K562 (cell line): ENCODE data around the gene CYP2A6. TPM values are rescaled to one million over a fixed set of nuclear protein-coding genes. Genes with fewer than 3 reads are reported as not detected.

Source experiments
- ATF7 ChIP-seq: fragments of 450-650 bp; IDR thresholded peaks from 2 replicates; pipeline ENCODE4 v1.7.1; 2014; ENCODE audit warnings: mild to moderate bottlenecking, moderate library complexity
- DPF2 ChIP-seq: fragments of 450-650 bp; IDR thresholded peaks from 2 replicates; pipeline ENCODE4 v1.6.1; 2016
- HDAC1 ChIP-seq, 2 experiments: fragments of 450-650 bp; IDR thresholded peaks; 2 replicates each; pipeline ENCODE4 v1.6.1; 2016 to 2017; ENCODE audit warnings: inconsistent platforms in 1 of 2, mild to moderate bottlenecking in 1 of 2, moderate library complexity in 1 of 2
- MAX ChIP-seq: sonication (generic); formaldehyde crosslinking; IDR thresholded peaks from 2 replicates; pipeline ENCODE4 v1.9.0; 2022; ENCODE audit warnings: mild to moderate bottlenecking, missing genetic modification reagents
- MGA ChIP-seq: fragments of 450-650 bp; IDR thresholded peaks from 2 replicates; pipeline ENCODE4 v1.6.1; 2016; ENCODE audit warnings: mild to moderate bottlenecking, moderate library complexity
- RBFOX2 ChIP-seq: fragments of 200-400 bp; formaldehyde crosslinking; IDR thresholded peaks from 2 replicates; pipeline ENCODE4 v1.6.1; 2017; ENCODE audit warnings: low read depth, mild to moderate bottlenecking, low read length, moderate library complexity
- polyA plus RNA-seq, 8 experiments: library from polyadenylated mRNA; depleted of rRNA in 4 of 8; stranded (reverse) in 5 of 8; unstranded in 3 of 8; fragments of >200 nt; fragmentation: Nextera tagmentation in 2 of 8; fragmentation: Illumina TruSeq in 1 of 8; extraction: Ambion mirVana in 2 of 8; extraction: Trizol in 1 of 8; gene quantifications; 2 replicates each; pipeline versions ENCODE4 v1.2.1 to v1.2.3, GENCODE V29; 2011 to 2014; ENCODE audit warnings: inconsistent platforms in 1 of 8, missing spikeins in 1 of 8
- total RNA-seq, 7 experiments: library from RNA; depleted of rRNA in 6 of 7; stranded (reverse); fragments of >200 nt in 6 of 7; fragmentation: Illumina TruSeq in 2 of 7; extraction: Trizol in 2 of 7; gene quantifications; 2 replicates each; pipeline versions ENCODE4 v1.2.1 to v1.2.3, GENCODE V29; 2011 to 2021; ENCODE audit warnings: low replicate concordance in 1 of 7
- TF ChIP-seq, protein P1 (sequence below): fragments of 450-650 bp; IDR thresholded peaks from 2 replicates; pipeline ENCODE4 v1.6.1; 2018; ENCODE audit not compliant: partially characterized antibody
- TF ChIP-seq, protein P2 (sequence below), 2 experiments: IDR thresholded peaks; 2 replicates each; pipeline ENCODE4 v1.6.1; 2011; ENCODE audit warnings: borderline replicate concordance in 1 of 2, control low read depth in 1 of 2, low read depth in 1 of 2, low read length in 1 of 2, mild to moderate bottlenecking in 1 of 2, mixed read lengths in 1 of 2, moderate library complexity in 1 of 2; ENCODE audit not compliant: insufficient read depth in 1 of 2, insufficient read length in 1 of 2, poor library complexity in 1 of 2, severe bottlenecking in 1 of 2; ENCODE audit errors: extremely low read depth in 1 of 2

CYP2A6 gene
- total and polyA plus RNA-seq, 9 of the 15 experiments (the other 6 are each of a cell fraction or from before 2014, with no cell fraction given): 0.31 TPM; not detected in 8

GRCh38 chr19:40843653-40844052, 6.6 kb downstream of the CYP2A6 start (continued):
- TF ChIP-seq MGA (peak; percentile 76), DPF2 (0 out of 2 replicates have a peak, but pooled peaks have one; percentile 29), ATF7 (0 out of 2 replicates have a peak, but pooled peaks have one; percentile 21), MAX (CRISPR knock-in tag) (0 out of 2 replicates have a peak, but pooled peaks have one; percentile 46), RBFOX2 (0 out of 2 replicates have a peak, but pooled peaks have one; percentile 37), HDAC1 (IDR thresholded peaks at IDR 0.05) (peak in 1 of 2 experiments; percentile 36; a peak in 1 of 4 replicates)
- TF ChIP-seq, protein P1, sequence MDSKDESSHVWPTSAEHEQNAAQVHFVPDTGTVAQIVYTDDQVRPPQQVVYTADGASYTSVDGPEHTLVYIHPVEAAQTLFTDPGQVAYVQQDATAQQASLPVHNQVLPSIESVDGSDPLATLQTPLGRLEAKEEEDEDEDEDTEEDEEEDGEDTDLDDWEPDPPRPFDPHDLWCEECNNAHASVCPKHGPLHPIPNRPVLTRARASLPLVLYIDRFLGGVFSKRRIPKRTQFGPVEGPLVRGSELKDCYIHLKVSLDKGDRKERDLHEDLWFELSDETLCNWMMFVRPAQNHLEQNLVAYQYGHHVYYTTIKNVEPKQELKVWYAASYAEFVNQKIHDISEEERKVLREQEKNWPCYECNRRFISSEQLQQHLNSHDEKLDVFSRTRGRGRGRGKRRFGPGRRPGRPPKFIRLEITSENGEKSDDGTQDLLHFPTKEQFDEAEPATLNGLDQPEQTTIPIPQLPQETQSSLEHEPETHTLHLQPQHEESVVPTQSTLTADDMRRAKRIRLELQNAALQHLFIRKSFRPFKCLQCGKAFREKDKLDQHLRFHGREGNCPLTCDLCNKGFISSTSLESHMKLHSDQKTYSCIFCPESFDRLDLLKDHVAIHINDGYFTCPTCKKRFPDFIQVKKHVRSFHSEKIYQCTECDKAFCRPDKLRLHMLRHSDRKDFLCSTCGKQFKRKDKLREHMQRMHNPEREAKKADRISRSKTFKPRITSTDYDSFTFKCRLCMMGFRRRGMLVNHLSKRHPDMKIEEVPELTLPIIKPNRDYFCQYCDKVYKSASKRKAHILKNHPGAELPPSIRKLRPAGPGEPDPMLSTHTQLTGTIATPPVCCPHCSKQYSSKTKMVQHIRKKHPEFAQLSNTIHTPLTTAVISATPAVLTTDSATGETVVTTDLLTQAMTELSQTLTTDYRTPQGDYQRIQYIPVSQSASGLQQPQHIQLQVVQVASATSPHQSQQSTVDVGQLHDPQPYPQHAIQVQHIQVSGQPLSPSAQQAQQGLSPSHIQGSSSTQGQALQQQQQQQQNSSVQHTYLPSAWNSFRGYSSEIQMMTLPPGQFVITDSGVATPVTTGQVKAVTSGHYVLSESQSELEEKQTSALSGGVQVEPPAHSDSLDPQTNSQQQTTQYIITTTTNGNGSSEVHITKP: peak; percentile 68
- TF ChIP-seq, protein P2, sequence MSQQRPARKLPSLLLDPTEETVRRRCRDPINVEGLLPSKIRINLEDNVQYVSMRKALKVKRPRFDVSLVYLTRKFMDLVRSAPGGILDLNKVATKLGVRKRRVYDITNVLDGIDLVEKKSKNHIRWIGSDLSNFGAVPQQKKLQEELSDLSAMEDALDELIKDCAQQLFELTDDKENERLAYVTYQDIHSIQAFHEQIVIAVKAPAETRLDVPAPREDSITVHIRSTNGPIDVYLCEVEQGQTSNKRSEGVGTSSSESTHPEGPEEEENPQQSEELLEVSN (IDR thresholded peaks at IDR 0.05; ENCODE audit: borderline replicate concordance in 1 of 2, extremely low read depth in 1 of 2, insufficient read depth in 1 of 2, insufficient read length in 1 of 2, low read depth in 1 of 2, low read length in 1 of 2, poor library complexity in 1 of 2, severe bottlenecking in 1 of 2): peak in 1 of 2 experiments; percentile 12
